Stimulated activated effector memory CD8-positive, alpha-beta T cell treated with anti-CD3 and anti-CD28 coated beads, Interleukin-12 subunit alpha, Interleukin-12 subunit beta, amount 100 ng/mL, for 72 hours (primary cell): ENCODE measurements around the gene LGALSL.

ENCODE experiments used
- ATAC-seq: fragments of 150-1000 bp; cut with Tn5 transposase; 2 replicates; pipeline ENCODE4 v1.10.0; 2021
- DNase-seq, 2 donors: peaks; one replicate each; pipeline ENCODE4 v3.0.0; 2021 to 2022; ENCODE audit warnings: low spot score in 2 of 2
- H3K27ac Mint-ChIP-seq: one replicate; pipeline ENCODE4 v1.8.0; 2022; ENCODE audit warnings: mild to moderate bottlenecking, mixed read lengths
- H3K36me3 Mint-ChIP-seq: one replicate; pipeline ENCODE4 v1.8.0; 2022; ENCODE audit warnings: mild to moderate bottlenecking, mixed read lengths
- H3K4me1 Mint-ChIP-seq: one replicate; pipeline ENCODE4 v1.8.0; 2022; ENCODE audit warnings: mixed read lengths
- H3K4me3 Mint-ChIP-seq: one replicate; pipeline ENCODE4 v1.8.0; 2022; ENCODE audit warnings: mild to moderate bottlenecking, mixed read lengths
- H3K9me3 Mint-ChIP-seq: one replicate; pipeline ENCODE4 v1.8.0; 2022; ENCODE audit warnings: mixed read lengths

The LGALSL gene

GRCh38 chr2:64492821-64493220, 38.9 kb downstream of the LGALSL start:
- no peak for ATAC-seq
- no peak for DNase-seq
- no peaks in the 10 kb centered on the region for H3K9me3 Mint-ChIP-seq

GRCh38 chr2:64493788-64494187, 39.8 kb downstream of the LGALSL start:
- H3K4me3 Mint-ChIP-seq, result no peak overlapping the region
- no peak overlapping the region for H3K27ac Mint-ChIP-seq
- H3K36me3 Mint-ChIP-seq, result no peaks in the 10 kb centered on the region
- H3K9me3 Mint-ChIP-seq, result no peaks in the 10 kb centered on the region
- ATAC-seq (no peak), DNase-seq (no peak)
- H3K4me1 Mint-ChIP-seq, result no peaks in the 10 kb centered on the region

More at GRCh38 chr2:64492821-64493220, 38.9 kb downstream of the LGALSL start:
- Mint-ChIP-seq H3K4me3 (no peak overlapping the region), H3K4me1 (peaks cover 6% of the 10 kb centered on the region), H3K27ac (no peak overlapping the region), H3K36me3 (no peaks in the 10 kb centered on the region)

- H3K9me3 Mint-ChIP-seq, result no peaks in the 10 kb centered on the region
- H3K4me3 Mint-ChIP-seq, result no peak overlapping the region
- ATAC-seq (no peak), DNase-seq (no peak)
- H3K4me1 Mint-ChIP-seq, result peaks cover 18% of the 10 kb centered on the region
- H3K36me3 Mint-ChIP-seq, result no peaks in the 10 kb centered on the region
- no peak overlapping the region for H3K27ac Mint-ChIP-seq
Observed at GRCh38 chr2:64498438-64498837, 44.5 kb downstream of the LGALSL start.

GRCh38 chr2:64500549-64500948, 46.6 kb downstream of the LGALSL start:
- ATAC-seq (no peak), DNase-seq (no peak)
- Mint-ChIP-seq H3K4me1 (peaks cover 18% of the 10 kb centered on the region), H3K9me3 (no peaks in the 10 kb centered on the region), H3K4me3 (no peak overlapping the region), H3K27ac (no peak overlapping the region), H3K36me3 (no peaks in the 10 kb centered on the region)

- H3K9me3 Mint-ChIP-seq, result no peaks in the 10 kb centered on the region
- H3K4me1 Mint-ChIP-seq, result peaks cover 18% of the 10 kb centered on the region
- no peak overlapping the region for H3K4me3 Mint-ChIP-seq
Observed at GRCh38 chr2:64501946-64502345, 48.0 kb downstream of the LGALSL start.

GRCh38 chr2:64502860-64503259, 48.9 kb downstream of the LGALSL start:
- DNase-seq (no peak), ATAC-seq (no peak)
- H3K4me3 Mint-ChIP-seq, result no peak overlapping the region
- H3K27ac Mint-ChIP-seq, result no peak overlapping the region
- no peaks in the 10 kb centered on the region for H3K9me3 Mint-ChIP-seq
- peaks cover 18% of the 10 kb centered on the region for H3K4me1 Mint-ChIP-seq
- no peaks in the 10 kb centered on the region for H3K36me3 Mint-ChIP-seq

More at GRCh38 chr2:64501946-64502345, 48.0 kb downstream of the LGALSL start:
- no peak overlapping the region for H3K27ac Mint-ChIP-seq
- ATAC-seq (no peak), DNase-seq (no peak)
- H3K36me3 Mint-ChIP-seq, result no peaks in the 10 kb centered on the region

- peaks cover 11% of the 10 kb centered on the region for H3K4me1 Mint-ChIP-seq
- DNase-seq (no peak), ATAC-seq (no peak)
- no peaks in the 10 kb centered on the region for H3K9me3 Mint-ChIP-seq
- no peak overlapping the region for H3K27ac Mint-ChIP-seq
- no peaks in the 10 kb centered on the region for H3K36me3 Mint-ChIP-seq
- no peak overlapping the region for H3K4me3 Mint-ChIP-seq
Observed at GRCh38 chr2:64504774-64505720, 51.1 kb downstream of the LGALSL start.

GRCh38 chr2:64506686-64507085, 52.7 kb downstream of the LGALSL start:
- Mint-ChIP-seq H3K4me3 (no peak overlapping the region), H3K36me3 (no peaks in the 10 kb centered on the region), H3K9me3 (no peaks in the 10 kb centered on the region), H3K4me1 (no peaks in the 10 kb centered on the region), H3K27ac (no peak overlapping the region)
- DNase-seq, result no peak
- no peak for ATAC-seq
